Neuronal stem cell (in vitro differentiated cells): Measurements from ENCODE around the gene UXS1.

Experiments
- DNase-seq: peaks from one replicate; pipeline ENCODE4 v3.0.0-alpha.2; 2013; ENCODE audit warnings: low spot score
- H2AFZ ChIP-seq: one replicate; pipeline ENCODE4 v1.6.1; 2013; ENCODE audit warnings: mild to moderate bottlenecking, low read length, inconsistent platforms
- H2AK5ac ChIP-seq: 2 replicates; pipeline ENCODE4 v1.6.1; 2013; ENCODE audit warnings: low read depth, mild to moderate bottlenecking, inconsistent platforms, low read length, moderate library complexity, mixed read lengths
- H2BK120ac ChIP-seq: 2 replicates; pipeline ENCODE4 v1.6.1; 2013; ENCODE audit warnings: low read depth, mild to moderate bottlenecking, inconsistent platforms, low read length, moderate library complexity, mixed read lengths
- H2BK12ac ChIP-seq: one replicate; pipeline ENCODE4 v1.6.1; 2013; ENCODE audit warnings: low read length, inconsistent platforms
- H2BK15ac ChIP-seq: 2 replicates; pipeline ENCODE4 v1.6.1; 2013; ENCODE audit warnings: mild to moderate bottlenecking, low read length, inconsistent platforms, mixed read lengths
- H2BK5ac ChIP-seq: one replicate; pipeline ENCODE4 v1.6.1; 2013; ENCODE audit warnings: inconsistent platforms, mild to moderate bottlenecking, low read length, moderate library complexity
- H3K14ac ChIP-seq: one replicate; pipeline ENCODE4 v1.6.1; 2013; ENCODE audit warnings: low read length, inconsistent platforms
- H3K18ac ChIP-seq: 2 replicates; pipeline ENCODE4 v1.6.1; 2013; ENCODE audit warnings: low read length, inconsistent platforms
- H3K23ac ChIP-seq: 2 replicates; pipeline ENCODE4 v1.6.1; 2013; ENCODE audit warnings: low read depth, mild to moderate bottlenecking, mixed read lengths, low read length, inconsistent platforms; ENCODE audit not compliant: poor library complexity
- H3K27ac ChIP-seq: replicated peaks from 3 replicates; pipeline ENCODE4 v1.5.1; 2013; ENCODE audit warnings: low read length, inconsistent platforms
- H3K27me3 ChIP-seq, 3 experiments: 2 replicates each; pipeline ENCODE4 v1.6.1; 2013; ENCODE audit warnings: low read length in 3 of 3, mild to moderate bottlenecking in 2 of 3, inconsistent platforms in 1 of 3, low read depth in 1 of 3, mixed read lengths in 1 of 3, moderate library complexity in 1 of 3; ENCODE audit not compliant: control insufficient read depth in 3 of 3, insufficient read depth in 3 of 3
- H3K36me3 ChIP-seq, 2 donors: replicated peaks in 1 of 2; 2 replicates each; pipeline ENCODE4 v1.6.1; 2013; ENCODE audit warnings: low read length in 2 of 2; ENCODE audit not compliant: control insufficient read depth in 2 of 2, insufficient read depth in 2 of 2
- H3K4ac ChIP-seq: 2 replicates; pipeline ENCODE4 v1.6.1; 2013; ENCODE audit warnings: inconsistent platforms, mild to moderate bottlenecking, low read length, moderate library complexity
- H3K4me1 ChIP-seq, 2 donors: 1 replicate in 1 of 2; 2 replicates in 1 of 2; pipeline ENCODE4 v1.6.1; 2013; ENCODE audit warnings: low read length in 2 of 2, low read depth in 1 of 2; ENCODE audit not compliant: control insufficient read depth in 2 of 2, insufficient read depth in 1 of 2
- H3K4me2 ChIP-seq: one replicate; pipeline ENCODE4 v1.6.1; 2013; ENCODE audit warnings: mild to moderate bottlenecking, low read length, inconsistent platforms; ENCODE audit not compliant: insufficient read depth, poor library complexity, severe bottlenecking
- H3K4me3 ChIP-seq, 2 donors: 2 replicates each; pipeline ENCODE4 v1.5.1; 2013; ENCODE audit warnings: low read length in 2 of 2, mild to moderate bottlenecking in 2 of 2, inconsistent platforms in 1 of 2, moderate library complexity in 1 of 2
- H3K79me1 ChIP-seq: one replicate; pipeline ENCODE4 v1.6.1; 2013; ENCODE audit warnings: low read depth, mild to moderate bottlenecking, inconsistent platforms, low read length, moderate library complexity
- H3K9ac ChIP-seq: one replicate; pipeline ENCODE4 v1.6.1; 2013; ENCODE audit warnings: mild to moderate bottlenecking, low read depth, low read length, inconsistent platforms; ENCODE audit not compliant: poor library complexity
- H3K9me3 ChIP-seq, 2 donors: replicated peaks in 1 of 2; 2 replicates each; pipeline versions ENCODE3 to v1.6.1; 2013; ENCODE audit warnings: low read length in 2 of 2, mild to moderate bottlenecking in 2 of 2, inconsistent platforms in 1 of 2, low read depth in 1 of 2, mixed read lengths in 1 of 2, moderate library complexity in 1 of 2; ENCODE audit not compliant: control insufficient read depth in 2 of 2, insufficient read depth in 1 of 2
- H4K8ac ChIP-seq: one replicate; pipeline ENCODE4 v1.6.1; 2013; ENCODE audit warnings: low read depth, mild to moderate bottlenecking, inconsistent platforms, low read length, moderate library complexity
- H4K91ac ChIP-seq: one replicate; pipeline ENCODE4 v1.6.1; 2013; ENCODE audit warnings: low read length, low read depth, mild to moderate bottlenecking, inconsistent platforms; ENCODE audit not compliant: poor library complexity
- WGBS, 2 donors: extraction: QIAGEN DNeasy Blood & Tissue Kit; methylation state at CpG; one replicate each; pipeline ENCODE4 v1.1.7; 2013; ENCODE audit warnings: missing lambda C conversion rate in 2 of 2, mixed read lengths in 1 of 2; ENCODE audit not compliant: insufficient read length in 2 of 2, insufficient replicate concordance in 1 of 2; ENCODE audit errors: extremely low coverage in 2 of 2; 5-methylcytosine and 5-hydroxymethylcytosine counted together

The UXS1 gene

DNA sequence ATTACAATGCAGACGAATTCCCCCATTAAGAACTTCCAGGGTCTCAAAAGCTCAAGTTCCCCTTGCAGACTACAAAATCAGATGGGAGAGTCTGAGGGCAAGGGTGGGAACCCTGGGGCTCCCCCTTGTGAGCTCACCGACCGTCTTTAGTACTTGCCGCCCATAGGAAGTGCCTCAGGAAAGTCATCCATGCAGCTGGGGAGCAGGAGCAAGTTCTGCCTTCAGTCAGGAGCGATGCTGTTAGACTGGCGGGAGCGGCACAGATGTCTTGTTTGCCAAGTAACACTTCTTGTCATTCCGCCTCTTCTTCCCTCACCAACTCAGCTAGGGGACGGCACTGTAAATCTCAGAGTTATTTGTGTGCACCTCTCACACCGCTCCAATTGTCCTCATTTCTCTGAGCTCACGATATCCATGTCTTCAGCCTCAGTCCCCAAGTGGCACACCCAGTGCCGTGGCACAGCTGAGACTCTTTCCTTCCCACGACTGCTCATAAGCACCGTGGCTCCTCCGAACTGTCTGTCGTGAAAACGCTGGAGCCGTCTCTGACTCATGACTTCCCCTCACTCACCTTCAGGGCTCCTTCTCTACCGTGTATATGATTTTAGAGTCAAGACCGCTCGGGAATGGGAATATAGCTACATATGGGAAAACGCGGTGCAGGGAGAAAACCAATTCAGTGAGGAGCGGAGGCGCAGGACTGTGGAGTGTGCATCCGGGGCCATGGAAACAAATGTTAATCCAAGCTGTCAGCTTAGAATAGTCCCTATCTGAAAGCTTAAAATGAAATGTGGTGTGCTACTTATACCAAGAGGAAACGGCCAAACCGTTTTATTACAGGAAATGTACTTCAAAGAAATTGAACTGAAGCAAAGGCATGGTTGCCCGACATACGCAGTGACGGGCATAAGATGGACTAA lies 34.0 kb downstream of the UXS1 start:
- Histone ChIP-seq H2BK5ac (no peak overlapping the region), H3K4ac (no peak overlapping the region), H3K9me3 (peaks cover 0 to 11% of the 10 kb centered on the region in 2 donors), H2AFZ (no peak overlapping the region), H3K4me1 (peaks cover 4 to 11% of the 10 kb centered on the region in 2 donors), H3K4me3 (no peak overlapping the region), H2BK120ac (no peak overlapping the region), H3K23ac (no peak overlapping the region), H2BK15ac (no peak overlapping the region), H4K91ac (no peak overlapping the region), H3K14ac (no peak overlapping the region), H3K27me3 (no peaks in the 10 kb centered on the region), H2AK5ac (no peak overlapping the region), H3K36me3 (peaks cover 9 to 94% of the 10 kb centered on the region in 2 donors), H2BK12ac (no peak overlapping the region), H3K79me1 (no peaks in the 10 kb centered on the region), H3K18ac (no peak overlapping the region), H3K9ac (no peak overlapping the region), H4K8ac (no peak overlapping the region), H3K27ac (no peak overlapping the region), H3K4me2 (no peak overlapping the region)
- no CpG with 5 or more reads among the region's 31 CpGs for whole genome bisulfite sequencing, 2 donors
- DNase-seq = no peak

DNA sequence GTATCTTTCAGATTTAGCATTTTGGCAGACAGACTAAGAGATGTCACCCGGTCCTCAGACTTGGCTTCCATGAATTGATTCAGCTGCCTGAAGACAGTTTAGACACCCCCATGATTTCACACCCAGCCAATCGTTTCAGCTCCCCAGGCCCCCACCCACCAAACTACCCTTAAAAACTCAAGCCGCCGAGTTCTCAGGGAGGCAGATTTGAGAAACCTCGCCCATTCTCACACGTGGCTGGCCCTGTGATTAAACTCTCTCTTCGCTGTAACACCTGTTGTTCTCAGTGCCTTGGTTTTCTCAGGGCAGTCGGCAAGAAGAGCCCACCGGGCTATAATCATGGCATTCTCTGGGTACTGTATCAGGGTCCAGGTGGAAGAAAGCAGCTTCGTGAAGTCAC lies 35.2 kb downstream of the UXS1 start:
- Histone ChIP-seq H3K4me1 (peaks cover 0 to under 1% of the 10 kb centered on the region in 2 donors), H2BK15ac (no peak overlapping the region), H2BK12ac (no peak overlapping the region), H3K9me3 (peaks cover 7 to 23% of the 10 kb centered on the region in 2 donors), H4K8ac (no peak overlapping the region), H3K4ac (no peak overlapping the region), H2BK120ac (no peak overlapping the region), H3K9ac (no peak overlapping the region), H3K14ac (no peak overlapping the region), H3K27me3 (no peaks in the 10 kb centered on the region), H2AK5ac (no peak overlapping the region), H3K4me3 (no peak overlapping the region), H3K18ac (no peak overlapping the region), H3K27ac (no peak overlapping the region), H2AFZ (no peak overlapping the region), H3K36me3 (peaks cover 11 to 100% of the 10 kb centered on the region in 2 donors), H3K79me1 (no peaks in the 10 kb centered on the region), H3K23ac (no peak overlapping the region), H4K91ac (no peak overlapping the region), H2BK5ac (no peak overlapping the region), H3K4me2 (no peak overlapping the region)
- no CpG with 5 or more reads among the region's 10 CpGs for WGBS, 2 donors
- DNase-seq = no peak

DNA sequence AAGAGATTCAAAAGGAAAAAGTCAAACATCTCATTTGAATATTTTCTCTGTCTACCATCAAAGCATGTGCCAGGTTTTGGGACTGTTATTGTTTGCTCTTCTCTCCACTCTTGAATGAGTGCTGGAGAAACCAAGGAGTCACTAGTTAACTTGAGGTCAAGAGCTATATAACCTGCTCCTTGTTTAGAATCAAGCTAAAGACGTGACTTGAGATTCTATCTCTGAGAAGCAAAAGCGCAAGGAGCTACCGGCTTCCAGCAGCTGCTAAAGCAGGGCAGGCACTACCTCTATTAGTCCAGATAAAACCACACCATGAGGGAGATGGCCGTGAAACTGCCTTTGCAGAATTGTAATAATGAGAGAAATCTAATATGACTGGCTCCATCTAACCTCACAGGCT lies 36.0 kb downstream of the UXS1 start:
- Histone ChIP-seq H2AK5ac (no peak overlapping the region), H3K79me1 (no peaks in the 10 kb centered on the region), H3K27ac (no peak overlapping the region), H3K4me3 (no peak overlapping the region), H2BK5ac (no peak overlapping the region), H2BK120ac (no peak overlapping the region), H3K14ac (no peak overlapping the region), H3K4me2 (no peak overlapping the region), H3K23ac (no peak overlapping the region), H2BK15ac (no peak overlapping the region), H2AFZ (no peak overlapping the region), H3K4ac (no peak overlapping the region), H2BK12ac (no peak overlapping the region), H4K8ac (no peak overlapping the region), H3K18ac (no peak overlapping the region), H3K27me3 (no peaks in the 10 kb centered on the region), H4K91ac (no peak overlapping the region), H3K9ac (no peak overlapping the region), H3K9me3 (peaks cover 9 to 31% of the 10 kb centered on the region in 2 donors), H3K36me3 (peaks cover 12 to 100% of the 10 kb centered on the region in 2 donors), H3K4me1 (no peaks in the 10 kb centered on the region)
- no CpG with 5 or more reads among the region's 4 CpGs for WGBS, 2 donors
- DNase-seq = no peak

DNA sequence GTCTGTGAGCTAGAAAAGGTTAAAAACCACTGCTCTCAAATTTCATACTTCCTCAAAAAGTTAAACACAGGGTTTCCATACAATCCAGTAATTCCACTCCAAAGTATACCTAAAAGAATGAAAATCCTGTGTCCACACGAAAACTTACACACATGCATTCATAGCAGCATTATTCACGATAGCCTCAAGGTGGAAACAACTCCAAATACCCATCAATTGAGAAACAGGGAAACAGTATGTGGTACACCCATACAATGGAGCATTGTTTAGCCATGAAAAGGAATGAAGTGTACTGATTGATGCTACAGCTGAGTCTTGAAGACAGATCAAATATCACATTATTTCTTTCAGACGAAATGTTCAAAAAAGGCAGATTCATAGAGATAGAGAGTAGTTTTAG lies 36.7 kb downstream of the UXS1 start:
- Histone ChIP-seq H2AFZ (no peak overlapping the region), H2BK120ac (no peak overlapping the region), H3K23ac (no peak overlapping the region), H3K14ac (no peak overlapping the region), H3K27ac (no peak overlapping the region), H2AK5ac (no peak overlapping the region), H2BK15ac (no peak overlapping the region), H3K79me1 (no peaks in the 10 kb centered on the region), H2BK12ac (no peak overlapping the region), H3K9me3 (peaks cover 9 to 35% of the 10 kb centered on the region in 2 donors), H3K4ac (no peak overlapping the region), H3K4me3 (no peak overlapping the region), H2BK5ac (no peak overlapping the region), H4K91ac (no peak overlapping the region), H3K27me3 (no peaks in the 10 kb centered on the region), H3K18ac (no peak overlapping the region), H3K4me1 (no peaks in the 10 kb centered on the region), H3K4me2 (no peak overlapping the region), H3K9ac (no peak overlapping the region), H3K36me3 (peaks cover 12 to 99% of the 10 kb centered on the region in 2 donors), H4K8ac (no peak overlapping the region)
- DNase-seq = no peak
- WGBS, 2 donors = no CpG with 5 or more reads among the region's 3 CpGs
